GM19035 (cell line): ENCODE results near the gene SNRNP40.
A peak's percentile ranks its signal among the peaks of the same experiment; 100 is the strongest.

ENCODE experiments used
- ATAC-seq: cut with Tn5 transposase; IDR thresholded peaks from one replicate; pipeline ENCODE4 v1.9.1; 2021; ENCODE audit not compliant: unreplicated experiment

Gene SNRNP40

DNA sequence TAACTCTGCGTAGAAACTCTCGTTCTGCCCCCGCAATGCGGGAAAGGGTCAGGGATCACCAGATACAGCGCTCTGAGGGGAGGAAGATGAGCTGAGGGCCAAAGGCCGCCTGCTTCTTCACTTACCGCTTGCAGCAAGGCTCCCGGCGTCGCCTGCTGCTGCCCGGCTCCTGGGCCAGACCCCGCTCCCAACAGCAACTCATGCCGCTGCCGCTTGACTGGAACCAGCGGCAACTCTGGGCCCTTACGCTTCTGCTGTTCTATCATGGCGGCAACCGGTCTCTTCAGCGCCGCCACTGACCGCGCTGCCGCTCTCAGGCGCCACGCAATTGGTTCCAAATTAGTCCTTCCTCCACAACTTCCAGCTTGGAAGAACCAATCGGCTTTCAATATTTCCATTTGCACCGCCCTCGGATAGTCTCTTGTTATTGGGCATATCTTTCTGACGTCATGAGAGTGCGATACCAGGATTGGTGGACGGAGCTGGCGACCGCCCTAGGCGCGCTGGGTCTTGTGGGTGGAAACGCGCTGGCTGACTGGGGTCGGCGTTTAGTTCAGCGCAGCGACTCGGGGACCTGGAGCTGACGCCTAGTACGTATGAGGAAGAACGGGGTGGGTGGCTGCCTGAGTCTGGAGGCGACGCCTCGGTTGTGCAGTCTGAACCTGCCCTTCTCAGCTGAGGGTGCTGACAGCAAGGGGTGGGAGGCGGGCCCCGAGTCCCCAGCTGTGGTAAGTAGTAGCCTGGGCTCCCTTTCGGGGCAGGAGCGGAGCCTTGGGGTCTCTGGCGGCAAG lies at the start of gene SNRNP40, which contains the start of gene ZCCHC17:
SNRNP40 (minus strand) TSS at position 303 of the 791 bp plus-strand sequence; CDS start at position 266, 37 bp downstream.
ZCCHC17 (plus strand) TSS at position 547 of the 791 bp plus-strand sequence. CDS start 13,067 bp downstream, outside the sequence.
- ATAC-seq: peak; percentile 96

- no peak for ATAC-seq
These were observed 49.0 kb upstream of the SNRNP40 start for GRCh38 chr1:31345635-31346034.

- ATAC-seq: no peak
These were observed 47.9 kb upstream of the SNRNP40 start for GRCh38 chr1:31344503-31344902.

DNA sequence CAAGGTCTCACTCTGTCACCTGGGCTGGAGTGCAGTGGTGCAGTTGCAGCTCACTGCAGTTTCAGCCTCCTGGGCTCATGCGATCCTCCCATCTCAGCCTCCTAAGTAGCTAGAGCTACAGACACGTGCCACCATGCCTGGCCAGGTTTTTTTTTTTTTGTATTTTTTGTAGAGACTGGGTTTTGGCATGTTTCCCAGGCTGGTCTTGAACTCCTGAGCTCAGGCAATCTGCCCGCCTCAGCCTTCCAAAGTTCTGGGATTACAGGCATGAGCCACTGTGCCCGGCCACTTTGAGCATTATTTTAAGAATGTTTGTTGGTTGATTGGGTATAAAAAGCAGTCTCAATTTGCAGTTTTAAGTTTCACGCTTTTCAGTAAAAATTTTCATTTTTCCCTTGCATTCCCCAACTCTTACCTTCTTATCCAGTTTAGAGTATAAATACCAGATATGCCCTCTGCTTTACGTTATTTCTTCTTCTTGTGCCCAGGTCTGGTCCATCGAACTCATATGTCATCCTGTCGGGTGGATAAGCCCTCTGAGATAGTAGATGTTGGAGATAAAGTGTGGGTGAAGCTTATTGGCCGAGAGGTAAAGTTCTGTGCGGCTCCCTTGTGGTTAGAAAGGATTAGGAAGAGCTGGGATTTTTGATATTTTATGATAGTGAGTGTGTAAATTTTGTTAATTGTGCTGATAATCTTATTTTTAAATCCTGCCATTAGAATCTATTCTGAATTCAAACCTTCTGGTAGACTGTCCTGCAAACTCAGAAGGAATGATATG lies 40.3 kb upstream of the SNRNP40 start:
- ATAC-seq: no peak

- no peak for ATAC-seq
These were observed 38.4 kb upstream of the SNRNP40 start for GRCh38 chr1:31335007-31335406.

DNA sequence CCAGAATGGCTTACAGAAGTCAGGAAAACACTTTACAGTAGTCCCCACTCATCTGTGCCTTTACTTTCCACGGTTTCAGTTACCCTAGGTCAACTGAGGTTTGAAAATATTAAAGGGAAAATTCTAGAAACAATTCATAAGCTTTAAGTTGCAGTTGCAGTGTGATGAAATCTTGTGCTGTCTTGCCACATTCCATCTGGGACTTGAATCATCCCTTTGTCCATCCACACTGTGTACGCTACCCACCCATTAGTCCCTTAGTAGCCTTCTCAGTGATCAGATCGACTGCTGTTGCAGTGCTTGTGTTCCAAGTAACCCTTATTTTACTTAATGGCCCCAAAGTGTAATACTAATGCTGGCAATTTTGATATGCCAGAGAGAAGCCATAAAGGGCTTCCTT lies 30.8 kb upstream of the SNRNP40 start:
- no peak for ATAC-seq

DNA sequence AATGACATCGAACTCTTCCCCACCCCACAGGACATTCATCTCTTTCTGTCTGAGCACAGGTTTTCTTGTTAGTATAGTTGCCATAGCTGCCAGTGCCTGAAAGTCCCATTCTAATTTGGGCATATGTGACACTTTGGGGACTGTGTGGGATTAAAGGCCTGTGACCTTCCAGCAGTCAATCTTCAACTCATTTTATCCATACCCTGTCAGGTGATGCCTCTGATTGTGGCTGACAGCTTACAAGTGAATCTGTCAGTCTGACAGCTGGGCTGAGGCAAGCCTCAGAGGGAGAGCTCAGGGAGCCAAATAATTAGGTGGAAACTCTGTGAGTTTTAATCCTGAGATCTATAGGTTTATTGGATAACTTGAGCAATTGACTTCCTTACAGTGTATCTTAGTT lies 29.9 kb upstream of the SNRNP40 start:
- ATAC-seq: no peak

DNA sequence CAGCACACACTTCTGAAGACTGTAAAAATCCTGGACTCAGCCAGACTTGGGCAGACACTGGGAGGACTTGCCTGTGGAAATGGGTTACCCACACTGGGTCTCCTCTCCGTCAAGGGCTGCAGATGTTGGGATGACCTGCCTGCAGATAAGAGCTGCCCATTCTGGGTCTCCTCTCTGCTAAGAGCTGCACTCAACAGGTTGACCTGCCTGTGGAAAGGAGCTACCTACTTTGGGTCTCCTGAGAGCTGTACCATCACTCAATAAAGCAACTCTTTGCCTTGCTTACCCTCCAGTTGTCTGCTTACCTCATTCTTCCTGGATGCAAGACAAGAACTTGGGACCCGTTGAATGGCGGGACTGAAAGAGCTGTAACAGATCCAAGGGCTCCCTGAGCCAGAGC lies 28.4 kb upstream of the SNRNP40 start:
- ATAC-seq: no peak

GRCh38 chr1:31324093-31324492 lies 27.5 kb upstream of the SNRNP40 start:
- no peak for ATAC-seq

GRCh38 chr1:31318146-31318545 lies 21.6 kb upstream of the SNRNP40 start:
- ATAC-seq: no peak

DNA sequence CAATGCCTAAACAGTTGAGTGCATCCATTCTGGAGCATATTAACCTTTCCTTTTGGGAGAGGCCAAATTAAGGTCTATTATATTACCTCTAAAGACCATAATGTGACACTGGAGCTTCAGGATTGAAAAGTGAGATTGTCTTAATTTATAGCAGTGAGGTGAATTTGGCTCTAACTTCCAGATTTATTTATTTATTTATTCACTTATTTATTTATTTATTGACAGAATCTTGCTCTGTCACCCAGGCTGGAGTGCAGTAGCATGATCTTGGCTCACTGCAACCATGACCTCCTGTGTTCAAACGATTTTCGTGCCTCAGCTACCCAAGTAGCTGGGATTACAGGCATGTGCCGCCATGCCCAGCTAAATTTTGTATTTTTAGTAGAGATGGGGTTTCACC lies 19.3 kb upstream of the SNRNP40 start:
- no peak for ATAC-seq

- no peak for ATAC-seq
These were observed 13.6 kb upstream of the SNRNP40 start for GRCh38 chr1:31310198-31310597.

- no peak for ATAC-seq
These were observed 11.4 kb upstream of the SNRNP40 start for GRCh38 chr1:31308036-31308435.

DNA sequence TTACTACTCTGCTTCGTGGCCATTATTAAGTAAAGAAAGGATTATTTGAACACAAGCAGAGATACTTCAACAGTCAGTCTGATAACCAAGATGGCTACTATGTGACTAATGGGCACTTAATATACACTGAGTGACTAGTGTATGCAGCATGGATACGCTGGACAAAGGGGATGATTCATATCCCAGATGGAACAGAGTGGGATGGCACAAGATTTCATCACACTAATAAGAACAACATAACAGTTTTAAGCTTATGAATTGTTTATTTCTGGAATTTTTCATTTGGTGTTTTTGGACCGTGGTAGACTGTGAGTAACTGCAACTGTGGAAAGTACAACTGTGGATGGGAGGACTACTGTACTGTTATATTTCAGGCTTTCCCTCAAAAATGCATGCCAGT lies 9.7 kb upstream of the SNRNP40 start:
- no peak for ATAC-seq

DNA sequence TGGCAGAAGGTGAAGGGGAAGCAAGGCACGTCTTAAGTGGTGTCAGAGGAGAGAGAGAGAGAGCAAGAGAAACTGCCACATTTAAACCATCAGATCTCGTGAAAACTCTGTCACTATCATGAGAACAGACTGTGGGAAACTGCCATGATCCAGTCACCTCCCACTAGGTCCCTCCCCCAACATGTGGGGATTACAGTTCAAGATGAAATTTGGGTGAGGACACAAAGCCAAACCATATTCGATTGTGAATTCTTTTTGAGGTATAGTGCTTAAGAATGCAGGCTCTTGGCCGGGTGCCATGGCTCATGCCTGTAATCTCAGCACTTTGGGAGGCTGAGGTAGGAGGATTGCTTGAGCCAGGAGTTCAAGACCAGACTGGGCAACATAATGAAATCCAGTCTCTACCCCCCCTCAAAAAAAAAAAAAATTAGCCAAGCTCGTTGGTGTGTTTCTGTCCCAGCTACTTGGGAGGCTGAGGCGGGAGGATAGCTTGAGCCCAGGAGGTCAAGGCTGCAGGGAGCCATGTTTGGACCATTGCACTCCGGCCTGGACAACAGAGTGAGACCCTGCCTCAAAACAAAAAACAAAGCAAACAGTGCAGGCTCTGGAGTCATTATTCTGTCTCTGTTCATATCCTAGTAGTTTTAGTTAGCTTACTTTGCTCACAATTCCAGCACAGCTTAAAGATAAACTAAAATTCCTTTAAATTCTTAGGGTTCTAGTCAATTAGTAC lies 6.3 kb upstream of the SNRNP40 start:
- ATAC-seq: no peak

DNA sequence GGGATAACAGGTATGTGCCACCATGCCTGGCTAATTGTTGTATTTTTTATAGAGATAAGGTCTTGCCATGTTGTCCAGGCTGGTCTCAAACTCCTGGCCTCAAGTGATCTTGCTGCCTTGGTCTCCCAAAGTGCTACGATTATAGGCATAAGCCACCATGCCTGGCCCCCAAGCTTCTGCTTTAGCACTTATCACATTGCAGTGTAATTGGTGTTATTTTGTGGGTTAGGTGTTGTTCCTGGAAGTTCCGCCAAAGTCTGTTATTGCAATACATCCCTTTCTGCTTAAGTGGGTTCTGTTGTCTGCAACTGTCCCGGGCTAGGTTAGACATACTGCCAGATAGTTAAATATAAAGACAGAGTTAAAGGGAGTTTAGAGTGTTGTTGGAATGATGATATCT lies 3.6 kb upstream of the SNRNP40 start:
- no peak for ATAC-seq

GRCh38 chr1:31299365-31299764 lies 2.8 kb upstream of the SNRNP40 start:
- ATAC-seq: no peak

DNA sequence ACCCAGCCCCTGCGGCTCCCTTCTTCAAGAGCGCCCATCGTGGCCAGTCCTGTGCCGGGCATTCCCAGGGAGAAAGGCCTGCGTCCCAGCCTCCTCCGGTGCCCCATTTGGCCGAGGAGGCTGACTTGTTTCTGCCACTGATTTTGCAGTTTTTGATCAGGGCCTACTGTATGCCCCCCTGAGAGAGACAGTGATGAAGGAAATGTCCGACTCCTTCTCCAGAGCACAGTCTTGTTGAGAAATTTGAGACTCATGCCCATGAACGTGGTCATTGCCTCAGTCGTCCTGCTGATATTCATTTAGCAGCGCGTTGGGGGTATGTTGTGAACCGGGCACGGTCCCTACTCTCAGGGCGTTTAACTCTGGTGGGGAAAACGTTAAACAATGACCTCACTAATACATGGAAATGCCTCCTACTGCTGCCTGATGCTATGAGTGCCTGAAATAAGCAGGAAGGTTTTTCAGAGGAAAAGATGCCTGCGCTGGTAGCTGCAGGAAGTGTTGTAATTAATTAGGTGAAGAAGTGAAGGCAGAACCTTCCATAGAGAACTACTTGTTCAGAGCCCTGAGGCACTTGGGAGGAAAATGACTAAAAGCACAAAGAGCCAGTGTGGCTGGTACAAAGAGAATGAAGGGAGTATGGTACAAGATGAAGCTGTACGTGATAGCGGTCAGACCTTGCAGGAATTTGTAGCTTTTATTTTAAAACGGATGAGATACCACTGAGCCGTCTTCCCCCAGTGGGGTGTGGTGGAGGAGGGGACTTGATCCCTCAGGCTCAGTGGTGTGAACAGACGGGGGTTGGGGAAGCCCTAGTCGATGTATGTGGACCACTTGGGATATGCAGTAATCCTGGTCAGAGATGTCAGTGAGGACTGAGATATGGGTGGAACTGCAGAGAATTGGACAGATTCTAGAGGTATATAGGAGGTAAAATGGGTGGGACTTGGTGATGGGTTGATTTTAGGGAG lies 974 bp upstream of the SNRNP40 start:
- no peak for ATAC-seq

DNA sequence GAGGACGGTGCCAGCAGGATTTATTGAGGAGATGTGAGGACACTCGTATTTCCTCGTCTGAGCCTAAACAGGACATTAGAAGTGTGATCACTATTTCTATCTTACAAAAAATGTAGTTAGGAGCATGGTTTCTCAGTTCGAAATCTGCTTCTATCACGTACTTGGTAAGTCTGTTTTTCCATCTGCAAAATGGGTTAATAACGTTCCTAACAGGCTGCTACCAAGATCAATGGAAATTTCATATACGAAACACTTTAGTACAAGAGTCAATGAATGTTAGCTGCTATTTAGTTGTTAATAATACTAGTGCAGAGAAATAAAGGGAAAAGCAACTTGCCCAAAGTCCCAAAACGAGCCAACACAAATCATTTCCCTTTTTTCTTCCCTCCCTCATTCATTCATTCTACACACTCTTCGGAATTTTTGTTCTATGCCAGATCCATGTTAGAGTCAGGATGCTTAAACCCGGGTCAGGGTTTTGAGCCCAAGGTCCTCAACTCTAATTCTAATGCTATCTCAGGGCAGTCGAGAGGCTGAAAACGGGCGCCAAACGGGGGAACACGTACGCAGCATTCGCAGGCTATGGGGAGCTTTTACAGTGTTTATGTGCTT lies 608 bp downstream of the SNRNP40 start:
- peak; percentile 2 for ATAC-seq

- ATAC-seq: no peak
These were observed 7.6 kb downstream of the SNRNP40 start for GRCh38 chr1:31289021-31289420.
